Esophagus squamous epithelium (tissue), 4 donors: ENCODE results near the gene CCNT1.

Source experiments
- CTCF ChIP-seq, 6 experiments: fragments of 450-650 bp in 4 of 6; fragments of 200-600 bp in 2 of 6; sonication (generic) in 2 of 6; IDR thresholded peaks; one replicate each; pipeline ENCODE4 v1.5.1; 2016 to 2019; ENCODE audit warnings: antibody characterized with exemption in 6 of 6, mild to moderate bottlenecking in 4 of 6, moderate library complexity in 4 of 6
- POLR2A ChIP-seq, 4 donors: fragments of 450-650 bp; IDR thresholded peaks; one replicate each; pipeline ENCODE4 v1.6.1; 2017; ENCODE audit warnings: antibody characterized with exemption in 4 of 4, mild to moderate bottlenecking in 4 of 4, moderate library complexity in 3 of 4

- TF ChIP-seq CTCF (IDR thresholded peaks at IDR 0.05) (no peak), POLR2A (IDR thresholded peaks at IDR 0.05) (no peak)
Observed at GRCh38 chr12:48712209-48712608, 4.3 kb downstream of the CCNT1 start.
